ENCODE results near the gene MCF2L2.
"Not testable (repeated sequence)": the region's sequence is repeated elsewhere in the genome, so short reads cannot be mapped to it uniquely, and the experiment has no call there.

The MCF2L2 gene

DNA sequence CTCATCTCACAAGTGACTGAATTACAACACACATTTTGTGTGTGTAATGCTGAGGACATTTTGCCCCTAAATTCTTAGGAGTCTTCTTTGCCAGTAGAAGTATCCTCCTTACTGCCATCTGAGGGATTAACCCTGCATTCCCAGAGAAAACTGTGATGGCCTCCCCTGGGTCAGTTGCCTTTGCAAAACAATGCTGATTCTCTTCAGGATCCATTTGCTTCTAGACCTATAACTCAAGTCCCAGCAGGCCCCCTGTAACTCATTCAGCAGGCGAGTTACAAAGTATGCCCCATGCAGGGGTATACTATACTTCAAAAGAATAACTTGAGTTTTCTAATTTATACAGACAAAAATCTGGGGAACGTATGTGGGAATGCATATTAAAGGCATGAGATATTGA lies 6.6 kb upstream of the MCF2L2 start:
- no peak overlapping the region for H3K27ac ChIP-seq
- no peak for TF ChIP-seq ZFX (IDR thresholded peaks at IDR 0.05; ENCODE audit: borderline replicate concordance)
- TF ChIP-seq, protein P1, sequence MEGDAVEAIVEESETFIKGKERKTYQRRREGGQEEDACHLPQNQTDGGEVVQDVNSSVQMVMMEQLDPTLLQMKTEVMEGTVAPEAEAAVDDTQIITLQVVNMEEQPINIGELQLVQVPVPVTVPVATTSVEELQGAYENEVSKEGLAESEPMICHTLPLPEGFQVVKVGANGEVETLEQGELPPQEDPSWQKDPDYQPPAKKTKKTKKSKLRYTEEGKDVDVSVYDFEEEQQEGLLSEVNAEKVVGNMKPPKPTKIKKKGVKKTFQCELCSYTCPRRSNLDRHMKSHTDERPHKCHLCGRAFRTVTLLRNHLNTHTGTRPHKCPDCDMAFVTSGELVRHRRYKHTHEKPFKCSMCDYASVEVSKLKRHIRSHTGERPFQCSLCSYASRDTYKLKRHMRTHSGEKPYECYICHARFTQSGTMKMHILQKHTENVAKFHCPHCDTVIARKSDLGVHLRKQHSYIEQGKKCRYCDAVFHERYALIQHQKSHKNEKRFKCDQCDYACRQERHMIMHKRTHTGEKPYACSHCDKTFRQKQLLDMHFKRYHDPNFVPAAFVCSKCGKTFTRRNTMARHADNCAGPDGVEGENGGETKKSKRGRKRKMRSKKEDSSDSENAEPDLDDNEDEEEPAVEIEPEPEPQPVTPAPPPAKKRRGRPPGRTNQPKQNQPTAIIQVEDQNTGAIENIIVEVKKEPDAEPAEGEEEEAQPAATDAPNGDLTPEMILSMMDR (IDR thresholded peaks at IDR 0.05): no peak

DNA sequence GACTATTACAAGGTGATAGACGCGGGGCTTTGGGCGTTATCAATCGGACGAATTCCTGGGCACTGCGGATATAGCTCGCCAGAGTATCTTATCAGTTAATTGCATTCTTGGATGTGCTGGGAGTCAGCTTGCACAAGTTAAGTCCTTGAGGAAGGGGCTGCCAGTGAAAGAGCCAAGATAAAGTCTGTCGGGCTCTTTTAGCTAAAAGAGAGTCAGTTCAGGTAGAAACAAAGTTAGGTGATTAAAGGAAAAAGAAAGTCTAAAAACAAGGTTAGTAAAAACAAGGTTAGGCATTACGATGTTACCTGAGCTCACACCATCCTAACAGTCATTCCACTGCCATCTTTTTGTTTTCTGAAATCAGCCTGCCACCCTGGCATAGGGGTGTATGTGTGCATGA lies 6.1 kb upstream of the MCF2L2 start:
- no peak overlapping the region for H3K27ac ChIP-seq
- TF ChIP-seq, protein P1 (IDR thresholded peaks at IDR 0.05): no peak
- no peak for TF ChIP-seq ZFX (IDR thresholded peaks at IDR 0.05; ENCODE audit: borderline replicate concordance)

DNA sequence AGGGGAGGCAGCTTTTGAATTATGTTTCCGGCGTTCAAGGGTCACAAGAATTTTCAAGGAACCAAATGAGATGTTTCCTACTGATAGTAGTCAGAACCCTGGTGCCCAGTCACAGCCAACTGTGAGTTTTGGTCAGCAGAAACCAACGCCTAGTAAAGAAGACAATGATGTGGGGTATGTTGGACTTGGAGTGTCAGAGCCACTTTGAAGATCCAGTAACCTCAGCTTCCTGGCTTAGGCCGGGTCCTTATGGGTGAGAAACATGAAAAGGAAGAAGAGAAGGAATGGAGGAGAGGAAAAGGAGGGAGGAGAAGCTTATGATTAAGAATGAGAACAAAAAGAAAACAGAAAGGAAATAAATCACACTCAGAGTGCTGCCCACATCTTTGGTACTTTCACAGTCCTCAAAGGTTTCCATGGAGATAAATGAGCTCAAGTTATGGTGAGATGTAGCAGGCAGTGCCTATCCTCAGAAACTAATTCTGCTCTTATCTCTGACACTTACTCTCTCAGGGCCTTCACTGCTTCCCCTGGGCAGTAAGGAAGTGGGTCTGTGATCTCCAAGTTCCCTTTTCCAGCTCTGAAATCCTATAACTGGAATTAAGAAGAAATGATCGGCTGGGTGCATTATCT lies 2.0 kb upstream of the MCF2L2 start:
- TF ChIP-seq ZFX (IDR thresholded peaks at IDR 0.05; ENCODE audit: borderline replicate concordance): no peak
- H3K27ac ChIP-seq: no peak overlapping the region

DNA sequence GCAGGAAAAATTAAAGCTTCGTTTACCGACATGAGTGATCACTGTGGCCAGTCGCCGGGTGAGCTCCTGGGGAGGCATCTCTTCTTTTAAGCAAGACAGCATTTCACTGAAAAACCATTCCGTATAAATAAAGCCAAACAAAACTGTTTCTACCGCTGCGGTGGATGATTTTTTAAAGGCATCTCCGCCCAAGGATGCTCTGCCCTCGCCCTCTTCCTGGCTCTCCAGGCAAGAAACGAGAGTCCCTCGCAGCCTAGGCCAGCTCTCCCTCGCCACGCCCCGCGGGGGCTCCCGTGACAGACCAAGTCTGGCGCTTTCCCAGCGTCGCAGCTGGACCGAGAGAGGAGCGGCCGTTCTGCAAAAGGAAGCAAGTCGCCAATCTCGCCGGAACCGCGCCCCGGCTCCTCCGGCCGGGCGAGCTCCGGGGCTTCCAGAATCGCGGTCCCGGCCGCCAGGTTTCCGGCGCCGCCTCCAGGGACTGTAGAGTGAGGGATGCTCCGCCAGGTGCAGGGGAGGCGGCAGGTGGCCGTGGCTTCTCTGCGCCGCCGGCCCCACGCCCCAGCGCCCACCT lies 458 bp downstream of the MCF2L2 start:
- TF ChIP-seq, protein P1 (IDR thresholded peaks at IDR 0.05): no peak
- no peak for TF ChIP-seq ZFX (IDR thresholded peaks at IDR 0.05; ENCODE audit: borderline replicate concordance)
- no peak overlapping the region for H3K27ac ChIP-seq

DNA sequence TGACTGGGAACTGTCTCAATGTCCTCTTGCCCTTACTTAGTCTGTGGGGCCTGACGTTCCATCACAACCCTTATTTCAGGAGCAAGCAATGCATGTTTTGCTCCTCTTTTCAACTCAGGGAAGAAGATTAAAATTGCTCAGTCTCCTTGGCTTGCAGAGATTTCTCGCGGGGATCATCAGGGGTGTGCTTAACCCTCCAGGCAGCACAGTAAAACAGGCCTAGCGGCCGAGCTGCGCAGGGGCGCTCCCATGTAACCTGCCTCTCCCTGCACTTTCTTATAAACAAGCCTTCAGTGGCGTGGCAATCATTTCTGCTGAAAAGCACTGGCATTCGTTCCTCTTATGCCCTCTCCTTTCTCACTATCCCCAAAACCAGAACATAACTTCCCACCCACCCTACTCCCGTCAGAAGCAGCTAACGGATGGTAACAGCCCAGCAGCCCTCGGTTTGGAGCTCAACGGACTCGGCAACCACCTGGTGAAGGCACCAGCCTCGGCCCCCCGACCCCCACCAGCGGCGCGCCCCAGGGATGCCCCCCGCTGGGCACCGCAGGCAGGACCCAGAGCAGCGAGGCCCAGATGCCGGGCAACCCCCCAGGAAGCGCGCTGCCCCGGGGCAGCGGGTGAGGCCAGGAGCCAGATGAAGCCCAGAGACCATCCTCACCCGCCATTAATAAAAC lies 1.1 kb downstream of the MCF2L2 start:
- TF ChIP-seq, protein P1 (IDR thresholded peaks at IDR 0.05): no peak
- TF ChIP-seq ZFX (IDR thresholded peaks at IDR 0.05; ENCODE audit: borderline replicate concordance): no peak
- no peak overlapping the region for H3K27ac ChIP-seq

DNA sequence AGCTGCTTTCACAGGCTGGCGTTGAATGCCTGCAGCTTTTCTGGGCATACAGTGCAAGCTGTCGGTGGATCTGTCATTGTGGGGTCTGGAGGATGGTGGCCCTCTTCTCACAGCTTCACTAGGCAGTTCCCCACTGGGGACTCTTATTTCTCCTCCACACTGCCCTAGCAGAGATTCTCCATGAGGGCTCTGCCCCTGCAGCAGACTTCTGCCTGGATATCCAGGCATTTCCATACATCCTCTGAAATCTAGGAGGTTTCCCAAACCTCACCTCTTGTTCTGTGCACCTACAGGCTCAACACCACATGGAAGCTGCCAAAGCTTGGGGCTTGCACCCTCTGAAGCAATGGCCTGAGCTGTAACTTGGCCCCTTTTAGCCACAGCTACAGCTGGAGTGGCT lies 9.6 kb downstream of the MCF2L2 start:
- H3K27ac ChIP-seq: not testable (repeated sequence)

DNA sequence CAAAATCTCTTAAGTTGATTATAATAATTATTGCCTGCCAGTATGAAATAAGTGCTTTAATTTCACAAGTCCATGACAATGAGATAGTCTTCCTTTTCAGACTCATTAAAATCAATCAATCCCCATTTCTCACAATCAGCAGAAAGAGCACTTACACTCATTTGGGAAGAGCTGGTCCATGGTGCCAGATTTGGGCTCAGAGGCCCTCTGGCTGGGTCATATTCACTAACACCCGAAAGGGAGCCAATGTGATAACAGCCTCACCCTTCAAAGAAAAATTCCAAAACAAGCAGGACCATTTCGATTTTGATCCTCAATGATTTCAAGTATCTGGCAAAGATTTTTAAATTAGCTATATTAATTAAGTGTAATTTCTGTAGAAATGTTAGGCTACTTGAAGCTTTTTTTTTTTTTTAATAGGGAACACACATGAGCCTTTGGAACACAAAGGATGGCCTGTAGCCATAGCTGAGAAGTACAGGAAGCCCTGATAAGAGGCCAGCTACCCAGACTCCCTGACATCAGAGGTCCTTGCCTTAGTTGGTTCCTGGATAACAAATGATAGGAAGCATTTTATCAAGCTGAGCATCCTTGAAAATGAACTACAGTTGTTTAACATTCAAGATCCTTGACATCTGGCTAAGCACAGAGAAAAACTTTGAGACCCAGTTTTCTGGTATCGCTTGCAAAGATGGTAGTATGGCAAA lies 17.1 kb downstream of the MCF2L2 start:
- no peak overlapping the region for H3K27ac ChIP-seq
- TF ChIP-seq, protein P1 (IDR thresholded peaks at IDR 0.05): no peak

DNA sequence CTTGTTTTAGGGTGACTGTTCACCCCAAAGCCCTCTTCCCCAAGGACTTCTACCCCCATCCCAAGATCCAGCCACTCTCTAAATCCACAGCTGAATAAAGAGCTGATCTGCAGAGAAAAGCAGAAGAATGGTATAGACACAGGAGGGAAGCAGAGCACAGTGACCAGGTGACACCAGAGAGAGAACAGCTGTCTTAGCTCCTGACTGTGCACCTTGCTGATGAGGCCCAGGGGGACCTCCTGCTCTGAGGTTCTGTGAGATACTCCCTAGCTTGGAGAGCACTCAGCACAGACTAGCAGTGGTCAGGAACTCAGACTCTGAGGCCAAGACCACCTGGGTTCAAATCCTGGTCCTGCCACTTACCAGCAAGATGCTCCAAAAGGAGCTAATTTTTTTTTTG lies 17.7 kb downstream of the MCF2L2 start:
- H3K27ac ChIP-seq: no peak overlapping the region
- TF ChIP-seq, protein P1 (IDR thresholded peaks at IDR 0.05): no peak
- no peak for TF ChIP-seq ZFX (IDR thresholded peaks at IDR 0.05; ENCODE audit: borderline replicate concordance)

Measured in 22Rv1 (cell line).